Muscle of back (tissue), 11 donors: ENCODE results near the gene IGHMBP2. TPM values are rescaled to one million over a fixed set of nuclear protein-coding genes. Genes with fewer than 3 reads are reported as not detected.
A peak's percentile ranks its signal among the peaks of the same experiment; 100 is the strongest.

Experiments used
- DNase-seq, 3 donors: peaks; one replicate each; pipeline versions ENCODE4 v3.0.0 to v3.0.0-alpha.2; 2013
- polyA plus RNA-seq, 10 donors: library from polyadenylated mRNA; unstranded; fragments of 120-200 nt; gene quantifications; one replicate each; pipeline ENCODE4 v1.2.1, GENCODE V29; 2013; ENCODE audit not compliant: insufficient read length in 10 of 10

IGHMBP2 gene
- polyA plus RNA-seq, 10 donors = 10.5 to 18.1 (median 11.8) TPM

DNA sequence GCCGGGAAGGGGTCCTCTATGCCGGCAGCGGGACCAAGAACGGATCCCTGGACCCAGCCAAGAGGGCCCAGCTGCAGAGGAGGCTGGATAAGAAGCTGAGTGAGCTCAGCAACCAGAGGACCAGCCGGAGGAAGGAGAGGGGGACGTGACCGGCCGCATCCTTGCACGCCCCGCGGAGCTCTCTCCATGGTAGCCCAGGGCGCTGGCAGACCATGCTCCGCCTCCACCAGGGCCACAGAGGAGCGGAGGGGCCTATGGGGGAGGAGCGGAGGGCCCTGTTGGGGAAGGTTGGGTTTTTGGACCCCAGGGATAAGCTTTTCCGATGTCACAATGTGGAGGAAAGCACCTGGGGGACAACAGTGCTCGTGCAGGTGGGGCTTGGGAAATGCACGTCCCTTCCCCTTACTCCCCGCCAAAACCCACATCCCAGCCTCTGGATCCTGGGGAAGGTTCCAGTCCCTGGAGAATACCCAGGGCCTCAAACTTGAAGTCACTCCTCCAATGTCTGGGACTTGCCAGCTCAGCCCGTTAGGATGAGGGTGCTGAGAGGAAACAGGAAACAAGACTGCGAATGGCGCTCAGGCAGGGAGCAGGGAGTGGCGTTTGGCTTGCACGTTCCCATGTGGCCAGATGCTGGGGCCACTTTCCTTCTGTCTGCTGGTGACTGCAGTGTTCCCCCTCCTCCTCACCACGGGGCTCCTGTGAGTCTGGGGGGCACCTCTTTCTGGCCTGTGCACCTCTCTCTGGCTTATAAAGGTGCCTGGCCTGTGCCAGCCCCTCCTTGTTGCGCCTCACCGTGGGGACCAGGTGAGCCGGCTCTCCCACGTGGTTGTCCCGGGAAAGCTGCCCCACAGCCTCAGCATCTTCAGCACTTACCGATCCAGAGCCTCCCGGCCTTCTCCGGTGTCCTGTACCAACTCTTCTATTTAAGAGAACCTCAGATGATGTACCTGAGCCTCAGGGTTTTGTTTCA, 36.2 kb downstream of the IGHMBP2 start:
- DNase-seq = no peak

DNA sequence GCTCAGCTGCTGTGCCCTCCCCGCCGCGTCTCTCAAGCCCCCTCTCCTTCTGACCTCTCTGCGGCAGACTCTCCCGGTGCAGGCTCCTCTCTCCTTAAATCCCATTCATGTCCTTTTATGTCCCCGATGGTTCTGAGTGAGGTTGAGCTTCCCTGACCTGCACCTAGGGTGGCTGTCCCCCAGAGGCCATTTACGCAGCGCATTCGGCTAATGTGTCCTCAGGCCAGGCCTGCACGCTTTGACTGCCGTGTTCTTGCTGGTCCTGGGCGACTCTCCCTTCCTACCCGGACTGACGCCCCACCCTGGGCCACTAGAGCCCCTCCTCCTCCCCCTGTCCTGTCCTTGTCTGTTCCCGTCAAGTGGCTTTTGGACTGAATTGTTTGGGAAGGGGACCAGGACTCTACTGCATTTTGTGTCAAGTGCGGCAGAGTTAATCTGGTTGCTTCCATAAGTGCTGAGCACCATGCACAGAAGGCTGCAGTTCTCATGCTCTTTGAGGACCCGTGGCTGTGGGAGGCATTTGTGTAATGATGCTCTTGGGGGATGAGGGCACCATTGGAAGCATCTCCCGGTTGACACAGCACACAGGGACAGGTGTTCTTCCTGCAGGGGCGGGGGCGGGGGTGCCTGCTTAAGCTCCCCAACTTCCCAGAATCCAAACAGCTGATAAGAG, 37.1 kb downstream of the IGHMBP2 start:
- DNase-seq = no peak

DNA sequence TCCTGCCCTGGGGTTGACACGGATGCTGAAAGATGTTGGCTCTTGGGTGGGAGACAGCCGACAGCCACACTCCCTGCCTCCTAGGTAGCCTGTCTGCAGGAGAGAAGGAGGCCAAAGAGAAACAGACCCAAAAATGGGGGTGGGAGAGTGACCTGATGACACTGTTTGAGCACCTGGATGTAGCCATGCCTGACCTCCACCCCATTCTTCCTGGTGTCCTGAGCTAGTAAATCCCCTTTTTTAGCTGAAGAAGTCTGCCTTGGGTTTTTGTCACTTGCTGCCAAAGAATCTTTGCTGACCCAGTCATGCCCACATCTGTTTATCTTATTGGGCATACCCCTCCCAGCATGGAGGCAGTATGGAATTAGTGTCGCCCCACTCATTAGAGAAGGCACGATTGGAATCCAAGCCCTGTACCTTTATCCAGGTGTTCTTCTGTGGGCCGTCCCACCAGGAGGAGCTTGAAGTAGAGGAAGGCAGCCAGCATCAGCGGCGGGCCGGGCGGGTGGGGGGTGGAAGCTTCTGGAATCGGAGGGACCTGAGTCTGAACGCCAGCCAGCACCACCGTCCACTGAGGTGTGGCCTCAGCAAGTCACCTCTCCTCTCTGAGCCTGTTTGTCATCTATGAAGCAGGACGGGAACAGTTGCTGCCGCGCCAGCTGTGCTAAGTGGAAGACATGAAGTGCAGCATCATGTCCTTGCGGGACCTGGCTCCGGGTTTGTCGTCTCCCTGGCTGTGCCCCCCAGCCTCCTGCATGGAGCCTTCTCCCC, 37.8 kb downstream of the IGHMBP2 start:
- DNase-seq = no peak

DNA sequence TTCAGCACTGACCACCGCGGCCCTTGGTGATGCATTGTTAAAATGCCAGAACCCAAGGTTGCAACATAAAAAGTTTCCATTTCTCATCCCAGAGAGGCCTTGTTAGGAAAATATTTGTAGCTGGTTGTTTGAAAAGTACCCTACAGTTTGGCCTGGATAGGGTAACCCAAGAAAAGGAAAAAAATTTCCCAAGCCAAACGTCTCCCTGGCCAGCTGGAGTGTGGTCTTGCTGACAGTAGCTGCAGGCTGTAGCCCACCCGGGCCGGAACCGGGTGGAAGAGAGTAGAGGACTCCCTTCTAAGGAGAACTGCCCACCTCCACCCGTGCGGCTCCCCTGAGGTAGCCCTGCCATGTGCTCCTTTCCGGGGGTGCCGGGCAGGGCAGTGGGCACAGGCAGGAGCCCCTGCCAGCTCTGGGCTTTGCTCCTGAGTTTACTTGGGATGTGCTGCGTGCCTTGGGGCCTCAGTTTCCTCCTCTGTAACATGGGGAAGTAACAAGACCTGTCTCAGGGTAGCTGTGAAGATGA, 38.5 kb downstream of the IGHMBP2 start:
- no peak for DNase-seq

DNA sequence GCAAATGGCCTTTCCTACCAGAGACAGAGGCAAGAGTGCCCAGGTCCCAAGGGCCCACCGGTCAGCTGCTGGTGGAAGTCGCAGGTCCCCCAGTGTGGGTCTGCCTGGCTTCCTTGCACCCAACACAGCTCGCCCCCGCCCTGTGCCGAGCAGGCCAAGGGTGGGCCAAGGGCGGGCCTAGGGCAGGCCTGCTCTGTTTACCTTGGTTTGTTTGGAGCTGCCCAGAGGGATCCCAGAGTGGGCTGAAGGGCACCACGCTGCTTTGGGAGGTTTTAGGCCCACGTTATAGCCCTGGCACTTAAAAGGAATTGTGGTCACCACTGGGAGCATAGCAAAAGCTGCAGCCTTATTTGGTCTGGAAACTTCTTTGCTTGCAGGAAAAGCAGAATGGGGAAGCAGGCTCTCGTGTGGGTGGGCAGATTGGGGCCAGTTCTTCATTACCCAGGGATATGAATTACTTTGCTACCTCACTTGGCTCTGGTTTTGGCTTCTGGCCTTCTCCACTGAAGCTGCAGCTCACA, 39.1 kb downstream of the IGHMBP2 start:
- DNase-seq = no peak

DNA sequence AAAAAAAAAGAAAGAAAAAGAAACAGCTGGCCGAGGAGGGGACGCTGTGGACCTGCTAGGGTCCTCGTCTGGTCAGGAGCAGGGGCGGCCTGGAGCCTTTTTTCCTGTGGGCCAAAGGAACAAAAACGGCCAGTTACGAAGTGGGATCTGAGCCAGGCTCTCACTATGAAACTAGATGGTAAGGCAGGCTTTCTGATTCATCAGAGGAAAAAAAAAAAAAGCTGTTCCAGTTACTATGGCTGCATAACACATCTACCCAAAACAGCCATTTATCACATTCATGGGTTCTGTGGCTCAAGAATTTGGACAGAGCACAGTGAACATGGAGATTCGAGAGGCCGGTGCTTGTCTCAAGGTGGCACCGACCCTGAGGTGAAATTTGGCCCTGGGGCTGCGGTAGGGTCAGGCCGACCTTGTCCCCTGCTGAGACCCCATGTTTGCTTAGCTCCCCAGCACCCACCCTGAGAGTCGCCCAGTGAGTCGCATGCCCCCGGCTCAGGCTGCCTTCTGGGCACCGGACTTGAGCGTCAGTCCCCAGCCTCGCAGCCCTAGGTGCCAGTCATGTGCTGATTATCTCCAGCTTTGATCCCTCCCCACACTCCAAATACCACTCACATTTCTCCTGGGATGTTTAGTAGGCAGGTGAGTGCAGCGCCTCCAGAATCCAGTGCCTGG, 42.9 kb downstream of the IGHMBP2 start:
- peak; percentile 36 to 64 (median 52) for DNase-seq

DNA sequence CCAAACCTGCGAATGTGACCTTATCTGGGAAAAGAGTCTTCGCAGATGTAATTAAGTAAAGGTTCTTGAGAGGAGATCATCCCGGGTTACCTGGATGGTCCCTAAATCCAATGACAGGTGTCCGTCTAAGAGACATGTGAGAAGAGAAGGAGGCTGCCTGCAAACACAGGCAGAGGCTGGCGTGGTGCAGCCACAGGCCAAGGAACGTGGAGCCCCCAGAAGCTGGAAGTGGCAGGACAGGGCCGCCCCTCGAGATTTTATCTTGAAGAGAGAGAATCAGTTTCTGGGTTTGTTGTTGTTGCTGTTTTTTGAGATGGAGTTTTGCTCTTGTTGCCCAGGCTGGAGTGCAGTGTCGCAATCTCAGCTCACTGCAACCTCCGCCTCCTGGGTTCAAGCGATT, 43.5 kb downstream of the IGHMBP2 start:
- DNase-seq = no peak

DNA sequence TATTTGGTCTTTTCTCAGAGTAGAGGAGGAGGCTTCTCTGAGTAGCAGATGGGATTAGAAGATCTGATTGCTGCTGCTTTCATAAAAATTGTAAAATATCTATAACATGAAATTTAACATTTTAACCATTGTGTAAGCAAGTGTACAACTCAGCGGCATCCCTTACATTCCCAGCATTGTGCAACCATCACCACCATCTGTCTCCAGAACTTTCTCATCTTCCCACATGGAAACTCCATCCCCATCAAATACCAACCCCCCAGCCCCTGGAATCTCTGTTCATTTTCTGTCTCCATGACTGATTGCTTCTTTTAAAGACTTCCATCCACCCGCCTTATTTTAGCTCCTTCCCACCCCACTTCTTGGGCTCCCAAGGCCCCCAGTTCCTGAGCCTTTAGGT, 44.8 kb downstream of the IGHMBP2 start:
- no peak for DNase-seq

DNA sequence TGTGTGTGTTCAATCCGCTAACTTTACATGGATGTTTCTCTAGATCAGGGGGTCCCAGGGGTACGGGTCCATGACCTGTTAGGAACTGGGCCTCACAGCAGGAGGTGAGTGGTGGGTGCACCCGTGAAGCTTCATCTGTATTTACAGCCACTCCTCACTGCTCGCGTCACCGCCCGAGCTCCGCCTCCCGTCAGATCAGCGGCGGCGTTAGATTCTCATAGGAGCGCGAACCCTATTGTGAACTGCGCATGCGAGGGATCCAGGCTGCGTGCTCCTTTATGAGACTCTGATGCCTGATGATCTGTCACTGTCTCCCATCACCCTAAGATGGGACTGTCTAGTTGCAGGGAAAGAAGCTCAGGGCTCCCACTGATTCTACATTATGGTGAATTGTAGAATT, 45.2 kb downstream of the IGHMBP2 start:
- DNase-seq = no peak

DNA sequence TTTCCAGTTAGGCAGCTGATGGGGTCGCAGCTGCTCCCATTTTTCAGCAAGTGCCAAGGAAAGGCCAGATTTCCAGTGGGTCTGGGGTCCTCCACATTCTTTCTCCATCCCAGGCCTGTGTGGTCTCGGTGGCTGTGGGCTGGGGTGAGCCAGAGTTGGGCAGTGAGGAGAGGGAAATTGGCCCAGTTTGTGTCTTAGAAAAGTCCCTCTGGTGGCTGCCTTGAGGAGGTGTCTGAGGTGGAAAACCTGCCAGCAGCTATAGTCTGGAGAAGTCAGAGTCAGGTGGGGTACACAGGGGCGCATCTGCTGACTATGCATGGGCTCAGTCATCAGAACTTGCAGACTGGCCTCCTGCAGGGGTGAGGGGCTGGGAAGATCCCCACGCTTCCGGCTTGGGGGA, 46.6 kb downstream of the IGHMBP2 start:
- DNase-seq = no peak

DNA sequence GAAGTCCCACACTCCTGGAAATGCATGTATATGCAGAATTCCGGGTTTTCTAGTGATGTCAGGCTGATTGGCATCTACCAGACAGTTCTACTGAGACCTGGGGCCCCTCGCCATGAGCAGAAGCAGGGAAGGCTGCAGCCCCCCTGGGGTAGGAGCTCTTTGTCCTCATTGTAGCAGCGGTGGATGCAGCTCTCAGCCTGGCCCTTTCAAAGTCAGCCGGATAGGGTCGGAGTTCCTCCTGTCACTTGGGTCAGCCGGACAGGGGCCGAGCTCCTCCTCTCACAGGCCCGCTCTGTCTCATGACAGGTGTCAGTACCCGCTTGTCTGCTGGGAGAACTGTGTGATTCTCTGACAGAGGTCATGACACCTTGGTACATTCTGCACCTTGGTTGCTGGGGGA, 47.1 kb downstream of the IGHMBP2 start:
- no peak for DNase-seq

DNA sequence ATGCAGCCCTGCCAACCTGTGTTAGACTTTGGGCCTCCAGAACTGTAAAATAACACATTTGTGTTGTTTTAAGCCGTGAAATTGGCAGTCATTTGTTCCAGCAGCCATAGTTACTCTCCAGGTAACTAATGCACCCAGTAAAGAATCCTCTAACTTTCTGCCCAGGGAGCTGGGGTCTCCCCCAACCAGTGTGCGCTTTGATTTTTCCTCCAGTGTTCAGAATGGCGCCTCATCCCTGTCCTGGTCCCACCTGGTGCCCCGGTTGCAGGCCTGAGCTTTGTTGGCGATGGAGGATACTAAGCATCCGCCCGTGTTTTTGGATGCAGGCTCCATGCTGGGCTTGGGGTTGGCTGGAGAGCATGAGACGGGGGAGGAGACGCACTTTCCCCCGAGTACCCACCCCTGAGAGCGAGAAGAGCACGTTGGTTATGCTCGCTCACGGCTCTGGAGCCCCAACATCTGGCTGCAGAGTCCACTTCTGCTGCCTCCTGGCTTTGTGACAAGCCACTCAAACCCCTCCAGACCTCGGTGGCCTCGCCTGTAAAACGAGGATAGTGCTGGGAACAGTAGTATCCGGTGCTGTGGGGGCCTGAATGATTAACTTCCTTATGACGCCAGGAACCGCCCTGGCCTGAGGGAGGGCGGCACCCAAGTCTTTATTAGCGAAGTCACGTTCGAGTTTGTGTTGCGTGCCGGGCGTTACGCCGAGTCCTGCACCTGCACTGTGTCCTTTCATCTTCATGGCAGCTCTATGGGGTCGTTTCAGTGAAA, 51.3 kb downstream of the IGHMBP2 start:
- peak in 1 of 3 donors; percentile 86 for DNase-seq

DNA sequence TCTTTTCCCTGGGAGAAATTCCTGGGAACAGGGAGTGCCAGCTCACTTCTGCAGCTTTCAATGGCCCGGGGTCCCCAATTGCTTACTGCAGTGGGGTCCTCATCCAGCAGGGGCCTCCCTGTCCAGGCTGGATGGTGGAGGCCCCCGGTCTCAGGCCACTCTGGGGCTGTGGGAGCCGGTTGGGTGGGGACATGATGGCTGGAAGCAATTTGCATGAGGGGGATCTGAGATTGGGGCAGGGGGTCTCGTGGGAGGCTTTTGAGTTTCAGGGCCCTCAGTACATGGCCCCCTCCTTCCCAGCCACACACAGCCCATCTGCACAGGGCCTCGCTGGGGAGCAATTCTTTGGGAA, 51.9 kb downstream of the IGHMBP2 start:
- DNase-seq = no peak

DNA sequence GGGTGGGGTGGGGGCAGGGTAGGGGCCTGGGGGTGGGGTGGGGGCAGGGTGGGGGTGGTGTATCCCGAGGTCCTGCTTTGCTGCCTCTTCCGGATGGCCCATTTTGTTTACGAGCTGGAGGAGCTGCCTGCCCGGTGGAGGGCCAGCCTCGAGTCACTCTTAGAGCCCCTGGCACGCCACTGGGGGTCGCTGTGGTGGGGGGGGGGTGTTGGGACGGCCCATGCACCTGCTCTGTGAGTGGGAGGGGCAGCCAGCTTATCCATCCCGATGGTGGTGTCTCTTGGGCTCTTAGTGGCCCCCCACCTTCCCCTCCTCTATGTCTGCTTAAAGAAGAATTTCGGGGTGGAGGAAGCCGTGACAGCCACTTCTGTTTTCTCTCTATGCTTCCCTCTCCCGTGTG, 52.5 kb downstream of the IGHMBP2 start:
- DNase-seq = no peak

DNA sequence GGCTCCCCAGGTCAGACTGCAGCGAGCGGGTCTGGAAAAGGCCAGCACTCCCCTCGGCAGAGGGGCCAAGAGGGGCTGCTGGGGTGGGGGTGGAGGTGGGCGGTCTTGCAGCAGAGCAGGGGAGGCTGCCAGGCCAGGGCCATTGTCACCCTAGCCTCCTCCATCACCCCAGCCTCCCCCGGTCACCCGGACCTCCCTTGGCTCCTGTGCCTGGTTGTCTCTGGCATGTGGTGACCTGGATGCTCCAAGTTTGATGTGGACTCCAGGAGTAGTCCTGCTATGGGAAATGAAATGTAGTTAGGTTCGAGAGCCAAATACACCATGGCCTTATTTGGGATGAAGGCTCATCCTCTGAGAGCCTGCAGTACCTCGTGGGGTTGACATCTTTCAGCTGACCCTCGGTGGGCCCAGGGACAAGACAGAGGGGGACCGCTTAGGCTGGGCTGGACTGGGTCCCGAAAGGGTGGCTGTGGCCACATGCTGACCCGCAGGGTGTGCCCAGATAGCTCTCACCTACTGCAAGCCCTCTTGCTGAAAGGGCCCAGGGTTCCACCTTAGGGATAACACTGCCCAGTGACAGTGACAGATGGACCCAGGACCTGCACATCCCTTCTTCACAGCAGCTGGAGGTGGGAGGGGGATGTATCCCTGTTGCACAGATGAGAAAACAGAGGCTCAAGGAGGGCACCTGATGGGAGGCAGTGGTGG, 53.0 kb downstream of the IGHMBP2 start:
- no peak for DNase-seq

DNA sequence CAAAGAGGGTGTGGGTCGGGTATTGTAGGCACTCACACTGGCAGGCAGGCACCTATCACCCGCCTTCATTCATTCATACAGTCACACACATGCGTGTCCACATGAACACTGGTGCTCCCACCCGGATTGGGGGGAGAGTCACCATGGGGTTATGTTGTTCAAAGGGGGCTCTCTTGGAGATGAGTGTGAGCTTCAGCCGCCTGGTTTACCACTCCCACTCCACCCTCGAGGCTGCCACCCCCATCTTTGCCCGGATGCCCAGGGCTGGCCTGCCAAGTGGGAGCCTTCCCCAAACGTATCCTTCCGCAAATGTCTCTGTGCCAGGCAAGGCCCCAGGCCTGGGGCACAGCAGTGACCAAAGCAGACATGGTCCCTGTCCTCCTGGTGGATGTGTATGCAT, 54.5 kb downstream of the IGHMBP2 start:
- DNase-seq = no peak

DNA sequence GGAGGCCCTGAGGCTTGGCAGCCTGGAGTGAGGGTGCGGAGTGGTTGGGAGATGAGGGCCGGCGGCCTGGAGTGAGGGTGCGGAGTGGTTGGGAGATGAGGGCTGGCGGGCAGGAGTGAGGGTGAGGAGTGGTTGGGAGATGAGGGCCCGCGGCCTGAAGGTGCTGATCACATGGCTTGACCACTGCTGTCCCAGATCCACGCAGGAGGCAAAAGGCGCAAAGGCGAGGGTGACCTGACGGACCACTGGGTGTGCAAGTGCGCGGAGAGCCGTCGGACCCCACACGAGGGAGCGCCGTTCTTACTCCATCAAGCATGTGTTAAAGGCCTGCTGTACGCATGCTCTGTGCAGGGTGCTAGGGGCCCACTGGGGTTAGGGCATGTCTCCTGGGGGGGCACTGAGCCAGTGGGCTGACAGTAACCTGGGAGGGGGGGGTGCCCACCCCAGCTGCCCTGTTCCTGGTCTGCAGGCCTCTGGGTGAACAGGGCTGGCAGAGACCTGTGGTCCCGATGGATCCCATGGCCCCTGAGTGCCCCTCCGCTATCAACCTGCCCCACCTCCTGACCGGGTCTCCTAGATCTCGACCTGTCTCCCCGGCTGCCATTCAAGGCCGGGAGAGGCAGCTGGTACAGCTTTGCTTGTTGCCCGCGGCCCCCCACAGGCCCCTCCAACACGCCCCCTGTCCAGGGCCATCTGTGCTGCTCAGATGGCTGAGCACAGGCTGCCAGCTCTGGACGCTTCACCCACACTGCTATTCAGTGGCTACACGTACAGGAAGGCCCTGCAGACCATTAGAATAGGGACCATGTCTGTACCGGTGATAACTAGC, 56.0 kb downstream of the IGHMBP2 start:
- no peak for DNase-seq

DNA sequence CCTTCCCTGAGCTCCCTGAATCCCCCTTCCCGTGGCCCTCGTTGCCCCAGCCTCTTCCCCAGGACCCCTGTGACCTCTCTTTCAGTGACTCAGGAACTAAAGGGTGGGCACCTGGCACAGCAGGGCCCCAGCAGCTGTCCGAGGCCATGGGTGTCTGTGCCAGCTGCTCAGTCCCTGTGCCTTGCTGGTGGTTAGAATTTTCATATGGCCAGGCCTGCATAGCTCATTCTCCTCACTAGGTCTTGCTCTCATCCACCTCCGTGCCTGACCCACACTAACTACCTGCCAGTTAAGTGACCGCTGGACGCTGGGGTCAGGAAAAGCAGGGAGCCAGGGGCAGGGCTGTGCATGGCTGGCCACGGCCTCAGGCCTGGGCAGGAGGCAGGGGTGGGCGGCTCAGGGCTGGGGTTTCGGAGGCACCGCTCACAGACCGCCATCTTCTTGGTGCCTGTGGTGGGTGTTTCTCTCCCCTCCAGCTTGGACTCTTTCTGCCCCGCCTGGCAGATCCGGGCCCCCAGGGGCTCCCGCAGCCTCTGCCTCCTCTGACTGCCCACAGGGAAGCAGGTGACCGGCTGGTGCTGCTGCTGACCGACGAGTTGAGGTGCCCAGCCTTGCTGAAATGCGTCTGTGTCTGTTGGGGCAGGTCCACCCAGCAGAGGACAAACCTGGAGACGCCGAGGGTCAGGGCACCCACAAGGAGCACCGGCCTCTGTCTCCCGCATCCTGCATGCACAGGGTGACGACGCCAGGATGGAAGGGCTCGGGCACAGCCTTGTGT, 56.8 kb downstream of the IGHMBP2 start:
- DNase-seq = no peak
